ENCODE data around the gene GNAI1.

GNAI1 gene

DNA sequence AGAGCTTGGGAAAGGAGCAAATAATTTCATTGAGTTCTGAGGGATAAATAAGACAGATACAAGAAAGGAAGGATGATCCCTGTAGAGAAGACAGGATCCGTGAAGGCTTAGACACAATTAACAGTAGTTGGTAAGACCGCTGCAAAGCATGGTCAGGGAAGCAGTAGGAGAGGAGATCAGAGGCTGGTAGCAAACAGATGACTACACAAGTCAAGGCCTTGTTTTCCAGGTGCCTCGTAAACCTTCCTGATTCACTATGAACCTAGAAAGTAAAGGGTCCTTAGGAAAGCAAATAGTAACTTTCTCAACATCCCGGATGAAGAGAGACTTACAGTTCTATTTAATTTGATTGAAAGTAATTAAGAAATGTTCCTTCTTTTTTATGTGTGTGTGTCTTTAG is 118.6 kb downstream of the GNAI1 start:
- no peak for DNase-seq (ENCODE audit: low spot score)

DNA sequence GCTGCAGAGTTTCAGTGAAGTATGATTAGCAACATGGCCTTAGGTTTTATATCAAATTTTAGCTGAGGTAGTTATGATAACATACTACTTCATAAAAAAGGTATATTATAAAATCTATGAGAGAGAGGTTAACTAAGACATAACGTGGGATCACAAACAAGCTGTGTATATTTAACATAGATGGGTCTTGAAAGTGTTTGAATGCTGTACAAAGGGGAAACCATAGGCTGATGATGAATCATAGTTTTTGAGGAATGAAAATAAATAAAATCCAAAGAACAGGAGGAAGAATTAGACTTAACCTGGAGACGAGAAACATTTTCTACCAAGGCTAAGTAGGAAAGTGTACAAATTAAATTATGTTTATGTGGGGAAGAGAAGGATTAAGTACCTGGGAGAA is 119.0 kb downstream of the GNAI1 start:
- no peak for DNase-seq (ENCODE audit: low spot score)

DNA sequence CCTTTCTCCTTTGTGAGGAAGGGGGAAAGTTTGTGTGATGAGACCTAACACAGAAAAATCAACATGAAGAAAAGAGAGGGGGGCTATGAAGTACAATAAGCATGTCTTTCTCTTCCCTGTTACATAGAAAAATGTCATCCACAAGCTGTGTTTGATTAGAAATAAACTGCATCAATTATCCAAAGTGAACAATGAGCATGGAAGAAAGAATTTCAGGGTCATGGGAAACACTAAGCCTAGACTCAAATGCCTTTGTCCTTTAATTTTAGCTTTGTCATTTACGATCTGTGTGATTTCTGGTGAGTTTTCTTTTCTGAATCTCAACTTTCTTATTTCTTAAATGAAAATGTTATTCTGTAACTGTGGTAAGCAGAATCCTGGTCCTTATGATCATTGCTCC is 121.0 kb downstream of the GNAI1 start:
- DNase-seq (ENCODE audit: low spot score), result no peak

DNA sequence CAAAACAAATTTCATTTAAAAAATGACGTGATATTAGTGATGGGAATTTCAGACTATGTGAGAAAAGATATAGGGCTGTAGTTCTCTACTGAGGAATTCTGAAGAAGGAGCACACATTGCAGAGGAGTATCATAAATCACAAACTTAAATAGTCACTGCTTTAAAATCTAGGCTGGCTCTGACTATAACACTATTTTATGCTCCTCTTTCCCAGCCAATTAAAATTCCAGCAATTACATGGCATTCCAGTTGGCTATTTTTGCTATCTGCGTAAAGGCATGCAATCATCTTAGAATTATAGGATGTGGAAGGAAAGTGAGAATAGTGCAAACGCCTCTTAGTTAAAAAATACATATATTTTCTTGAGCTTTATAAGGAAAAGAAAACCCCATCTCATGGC is 123.1 kb downstream of the GNAI1 start:
- no peak for DNase-seq (ENCODE audit: low spot score)

DNA sequence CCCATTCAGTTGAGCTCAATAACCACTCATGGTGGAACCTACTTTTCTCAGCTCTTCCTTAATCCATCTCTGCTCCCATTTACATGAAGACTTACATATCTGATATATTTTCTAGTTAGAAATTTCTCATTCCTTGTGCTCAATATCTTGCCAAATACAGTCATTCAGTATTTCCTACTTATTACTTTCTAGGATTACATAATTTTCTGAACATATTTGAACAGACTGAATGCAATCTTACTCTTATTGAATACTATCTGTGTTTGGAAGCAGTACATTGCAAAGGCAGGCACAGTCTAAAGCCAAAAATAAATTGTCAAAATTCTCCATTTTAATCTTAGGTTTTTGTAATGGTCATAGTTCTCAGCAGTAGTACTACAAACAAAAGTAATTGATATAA is 126.0 kb downstream of the GNAI1 start:
- no peak for DNase-seq (ENCODE audit: low spot score)

DNA sequence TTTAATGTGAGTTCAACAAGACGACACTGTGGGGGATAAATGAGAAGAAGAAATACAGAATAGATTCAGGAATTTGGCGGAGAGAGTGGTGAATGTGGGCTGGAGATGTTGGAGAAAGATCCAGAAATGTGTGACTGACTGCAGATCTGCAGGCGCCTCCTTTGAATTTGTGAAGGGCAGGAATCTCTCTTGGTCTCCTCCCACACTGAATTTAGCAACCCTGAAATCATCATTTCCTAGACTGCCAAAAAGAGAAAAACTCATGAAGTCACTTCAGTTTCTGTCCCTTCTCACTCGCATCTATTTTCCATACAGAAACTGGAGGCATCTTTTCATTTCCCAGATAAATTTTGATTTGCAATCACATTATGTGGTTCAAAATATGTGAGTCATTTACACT is 128.7 kb downstream of the GNAI1 start:
- no peak for DNase-seq (ENCODE audit: low spot score)

DNA sequence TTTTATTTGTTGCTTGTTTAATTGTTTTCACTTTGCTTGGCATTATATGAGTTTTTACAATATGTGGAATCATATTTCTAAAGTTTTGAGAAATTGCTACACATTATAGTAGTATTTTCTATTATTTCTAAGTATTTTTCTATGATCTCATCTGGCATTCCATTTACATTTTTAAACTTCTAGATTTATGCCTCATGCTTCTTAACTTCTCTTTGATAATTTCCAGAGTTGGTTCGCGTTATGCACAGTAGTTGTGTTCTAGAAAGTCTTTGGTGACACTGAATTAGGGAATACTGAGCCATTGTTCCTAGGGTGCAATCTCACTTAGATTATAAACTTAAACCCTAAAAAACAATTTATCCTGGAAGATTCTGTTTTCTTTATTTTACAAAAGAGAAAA is 129.2 kb downstream of the GNAI1 start:
- DNase-seq (ENCODE audit: low spot score), result no peak

DNA sequence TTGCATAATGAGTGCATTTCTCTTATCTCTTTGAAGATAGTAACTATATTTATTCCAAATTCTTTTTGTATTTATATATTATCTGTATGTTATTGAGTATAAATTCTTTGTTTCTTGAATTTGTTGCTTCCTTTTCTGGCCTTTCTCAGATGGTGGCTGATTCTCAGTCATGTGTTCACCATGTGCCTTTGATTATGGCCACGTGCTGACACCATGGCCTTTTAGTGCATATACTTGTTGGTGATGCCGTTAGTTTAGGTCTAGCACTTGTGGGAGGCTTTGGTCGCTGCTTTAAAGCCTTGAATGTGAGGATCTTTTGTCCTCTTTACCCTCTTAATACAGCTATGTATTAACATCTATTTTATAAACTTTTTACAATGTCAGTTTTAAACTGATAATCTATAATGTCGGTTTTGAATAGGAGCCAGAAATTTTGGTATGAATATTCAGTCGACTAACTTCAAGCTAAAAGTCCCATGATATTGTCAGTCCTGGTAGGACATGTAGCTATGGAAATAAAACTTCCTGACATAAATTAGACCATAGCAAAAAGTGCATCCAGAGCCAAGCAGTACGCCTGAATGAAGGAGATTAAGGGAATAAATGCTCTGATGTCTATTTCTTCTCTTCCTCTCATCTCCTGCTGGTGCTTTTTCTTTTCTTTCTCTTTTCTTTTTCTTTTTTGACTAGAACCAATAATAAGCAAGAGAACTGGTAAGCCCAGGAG is 130.3 kb downstream of the GNAI1 start:
- DNase-seq (ENCODE audit: low spot score), result no peak

DNA sequence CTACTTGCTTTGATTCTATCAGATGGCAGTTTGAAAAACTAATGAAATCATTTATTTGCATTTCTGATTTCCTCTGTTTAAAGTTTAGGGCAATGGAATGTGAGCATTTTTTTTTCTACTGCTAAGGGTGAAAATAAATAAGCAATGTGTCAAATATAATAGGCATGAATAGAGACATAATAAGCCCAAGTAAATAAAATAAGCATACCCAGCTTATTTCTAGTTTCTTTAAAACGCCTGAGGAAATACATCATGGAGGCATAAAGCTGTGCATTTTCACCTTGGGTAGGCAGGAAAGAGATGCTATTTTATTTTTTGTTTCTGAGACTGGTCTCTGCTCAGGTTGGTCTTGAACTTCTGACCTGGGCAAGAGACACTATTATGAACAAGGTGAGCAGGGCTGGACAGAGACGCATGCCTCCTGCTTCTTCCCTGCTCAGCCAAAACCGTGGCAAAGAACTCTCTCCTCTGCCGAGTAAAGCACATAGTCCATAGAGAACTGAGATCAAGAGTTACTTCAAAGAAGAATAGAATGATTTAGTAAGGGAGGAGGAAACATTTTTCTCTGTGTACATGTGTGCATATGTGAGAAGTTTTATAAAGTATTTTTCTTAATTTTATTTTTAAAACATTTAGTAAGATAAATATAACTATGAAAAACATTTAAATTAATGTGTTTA is 138.1 kb downstream of the GNAI1 start:
- DNase-seq (ENCODE audit: low spot score), result no peak

DNA sequence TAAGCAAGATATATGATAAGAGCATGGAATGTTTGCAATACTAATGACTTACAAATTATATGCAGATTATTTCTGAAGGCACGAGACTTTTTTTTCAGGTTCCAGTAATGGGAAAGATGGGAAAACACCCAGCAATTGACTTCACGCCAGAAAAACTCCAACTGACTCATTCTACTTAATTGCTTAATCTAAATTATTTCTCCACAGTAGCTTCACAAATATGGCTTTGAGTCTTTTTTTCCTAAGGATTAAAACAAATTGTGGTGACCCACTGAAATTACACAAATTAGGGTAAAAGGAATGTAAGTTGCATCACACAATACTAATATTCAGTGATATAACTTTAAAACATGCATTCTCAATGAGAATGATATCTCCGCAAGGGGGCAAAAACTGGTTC is 138.7 kb downstream of the GNAI1 start:
- no peak for DNase-seq (ENCODE audit: low spot score)

DNA sequence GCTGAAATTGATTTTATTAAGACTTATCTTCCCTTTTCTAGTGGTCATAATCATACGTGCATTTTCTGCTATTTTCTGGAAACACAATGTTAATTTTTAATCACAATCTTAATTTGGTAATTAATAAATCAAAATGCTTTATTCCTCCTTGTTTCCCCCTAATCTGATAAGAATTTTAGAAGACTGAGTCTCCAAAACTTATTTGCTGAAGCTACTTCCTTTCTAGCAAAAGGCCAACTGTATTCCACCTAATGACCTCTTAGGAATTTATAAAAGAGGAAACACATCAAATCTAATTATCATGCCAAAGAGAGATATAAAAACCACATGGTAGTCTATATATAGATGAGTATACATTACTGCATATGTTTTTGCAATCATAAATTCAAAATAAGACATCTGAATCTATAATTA is 140.6 kb downstream of the GNAI1 start:
- DNase-seq (ENCODE audit: low spot score), result peak; percentile 4

Measured in kidney capillary endothelial cell (primary cell).